SK-N-SH (cell line): ENCODE results near the gene EIF2B5. TPM values are rescaled to one million over a fixed set of nuclear protein-coding genes. Genes with fewer than 3 reads are reported as not detected.

ENCODE experiments used
- CTCF ChIA-PET: fragments of 300-600, 350-600 bp; formaldehyde crosslinking; extraction: SDS; loops from one replicate; lab custom pipeline; 2021; lab: Yijun Ruan, JAX
- POLR2A ChIA-PET: fragments of 350-600 bp; sonication (Branson Sonifier 250); formaldehyde crosslinking; extraction: SDS; loops from one replicate; lab custom pipeline; 2020; ENCODE audit warnings: antibody characterized with exemption, inconsistent platforms; lab: Yijun Ruan, JAX
- DNase-seq: peaks from one replicate; pipeline ENCODE4 v3.0.0; 2012
- H2AFZ ChIP-seq: fragments of 200-600 bp; sonication (generic); 2 replicates; pipeline ENCODE4 v1.8.1; 2016; ENCODE audit warnings: antibody characterized with exemption, mild to moderate bottlenecking, low read depth
- H3F3A ChIP-seq: fragments of 200-600 bp; sonication (generic); replicated peaks from 2 replicates; pipeline ENCODE3; 2016; ENCODE audit warnings: antibody characterized with exemption, mild to moderate bottlenecking; ENCODE audit not compliant: insufficient read depth
- H3K27ac ChIP-seq, 2 experiments: fragments of 200-500 bp in 1 of 2; fragments of 200-600 bp in 1 of 2; sonication (Bioruptor generic) in 1 of 2; sonication (generic), shearing (Covaris generic) in 1 of 2; 2 replicates each; pipeline versions ENCODE4 v1.5.1 to v1.6.1; 2014 to 2016; ENCODE audit warnings: low read depth in 2 of 2, inconsistent platforms in 1 of 2, low read length in 1 of 2, mild to moderate bottlenecking in 1 of 2, mixed read lengths in 1 of 2
- H3K27me3 ChIP-seq: fragments of 200-600 bp; sonication (generic), shearing (Covaris generic); 2 replicates; pipeline ENCODE4 v1.6.1; 2016; ENCODE audit warnings: mixed run types; ENCODE audit not compliant: insufficient read depth
- H3K36me3 ChIP-seq, 2 experiments: fragments of 200-500 bp in 1 of 2; fragments of 200-600 bp in 1 of 2; sonication (Bioruptor generic) in 1 of 2; sonication (generic) in 1 of 2; replicated peaks in 1 of 2; 2 replicates each; pipeline versions ENCODE3 to v1.5.1; 2014 to 2016; ENCODE audit warnings: low read length in 1 of 2, mild to moderate bottlenecking in 1 of 2; ENCODE audit not compliant: insufficient read depth in 2 of 2, control insufficient read depth in 1 of 2
- H3K4me1 ChIP-seq, 2 experiments: fragments of 200-500 bp in 1 of 2; fragments of 200-600 bp in 1 of 2; sonication (Bioruptor generic) in 1 of 2; sonication (generic), shearing (Covaris generic) in 1 of 2; 2 replicates each; pipeline versions ENCODE4 v1.5.1 to v1.6.1; 2014 to 2016; ENCODE audit warnings: low read depth in 1 of 2, low read length in 1 of 2, mixed run types in 1 of 2; ENCODE audit not compliant: insufficient read depth in 2 of 2, control insufficient read depth in 1 of 2
- H3K4me2 ChIP-seq: fragments of 200-600 bp; sonication (generic), shearing (Covaris generic); 2 replicates; pipeline ENCODE4 v1.6.1; 2017; ENCODE audit warnings: mixed run types
- H3K4me3 ChIP-seq, 2 experiments: fragments of 200-500 bp in 1 of 2; fragments of 200-600 bp in 1 of 2; sonication (Bioruptor generic) in 1 of 2; sonication (generic), shearing (Covaris generic) in 1 of 2; 2 replicates each; pipeline versions ENCODE4 v1.5.1 to v1.8.1; 2014 to 2016; ENCODE audit warnings: low read depth in 2 of 2, inconsistent platforms in 1 of 2, low read length in 1 of 2, mild to moderate bottlenecking in 1 of 2, mixed read lengths in 1 of 2, moderate library complexity in 1 of 2
- H3K79me2 ChIP-seq: fragments of 200-600 bp; sonication (generic); 2 replicates; pipeline ENCODE4 v1.8.1; 2017; ENCODE audit warnings: mild to moderate bottlenecking; ENCODE audit not compliant: insufficient read depth
- H3K9ac ChIP-seq: fragments of 200-600 bp; sonication (generic); 2 replicates; pipeline ENCODE4 v1.6.1; 2017; ENCODE audit warnings: mixed run types
- H3K9me2 ChIP-seq: fragments of 200-600 bp; sonication (generic); 2 replicates; pipeline ENCODE4 v1.6.1; 2017; ENCODE audit warnings: mixed run types
- H3K9me3 ChIP-seq: fragments of 200-600 bp; sonication (generic); 2 replicates; pipeline ENCODE4 v1.6.1; 2017; ENCODE audit warnings: mixed run types, mild to moderate bottlenecking, moderate library complexity
- H4K20me1 ChIP-seq: fragments of 200-600 bp; sonication (generic); 2 replicates; pipeline ENCODE4 v1.6.1; 2017; ENCODE audit warnings: mild to moderate bottlenecking, mixed run types; ENCODE audit not compliant: insufficient read depth
- EP300 ChIP-seq, 2 experiments: IDR thresholded peaks; 2 replicates each; pipeline versions ENCODE4 v1.4.0 to v1.6.1; 2012; ENCODE audit warnings: borderline replicate concordance in 1 of 2, low read depth in 1 of 2, low read length in 1 of 2
- EZH2phosphoT487 ChIP-seq: fragments of 200-600 bp; sonication (generic); IDR thresholded peaks from 2 replicates; pipeline ENCODE4 v1.6.1; 2017; ENCODE audit warnings: low read depth, mixed run types, mild to moderate bottlenecking, antibody characterized with exemption, moderate library complexity, borderline replicate concordance
- FOSL2 ChIP-seq: IDR thresholded peaks from 2 replicates; pipeline ENCODE4 v1.4.0; 2012; ENCODE audit warnings: low read depth, mild to moderate bottlenecking, moderate library complexity, borderline replicate concordance
- FOXJ3 ChIP-seq: sonication (generic); formaldehyde crosslinking; IDR thresholded peaks from 2 replicates; pipeline ENCODE4 v1.5.1; 2020; ENCODE audit warnings: mild to moderate bottlenecking, missing genetic modification reagents
- FOXM1 ChIP-seq: IDR thresholded peaks from 2 replicates; pipeline ENCODE4 v1.4.0; 2012; ENCODE audit warnings: low read depth, mild to moderate bottlenecking
- GATA2 ChIP-seq: sonication (generic); formaldehyde crosslinking; IDR thresholded peaks from 2 replicates; pipeline ENCODE4 v1.5.0; 2020; ENCODE audit warnings: mild to moderate bottlenecking, missing genetic modification reagents
- JUND ChIP-seq: IDR thresholded peaks from 2 replicates; pipeline ENCODE4 v1.4.0; 2012
- MAX ChIP-seq: IDR thresholded peaks from 2 replicates; pipeline ENCODE4 v1.4.0; 2012; ENCODE audit warnings: low read depth
- MEF2A ChIP-seq: IDR thresholded peaks from 2 replicates; pipeline ENCODE4 v1.4.0; 2012; ENCODE audit warnings: low read depth, borderline replicate concordance
- NFIC ChIP-seq: IDR thresholded peaks from 2 replicates; pipeline ENCODE4 v1.4.0; 2012; ENCODE audit warnings: borderline replicate concordance
- NRF1 ChIP-seq: IDR thresholded peaks from 2 replicates; pipeline ENCODE4 v1.6.1; 2012; ENCODE audit warnings: low read depth, mild to moderate bottlenecking, low read length
- POLR2AphosphoS5 ChIP-seq: IDR thresholded peaks from 2 replicates; pipeline ENCODE4 v1.6.1; 2012; ENCODE audit warnings: low read depth, low read length
- RAD21 ChIP-seq: IDR thresholded peaks from 2 replicates; pipeline ENCODE4 v1.6.1; 2012; ENCODE audit warnings: mild to moderate bottlenecking, low read length
- RCOR1 ChIP-seq: fragments of 150-350 bp; IDR thresholded peaks from 2 replicates; pipeline ENCODE4 v1.6.1; 2017; ENCODE audit warnings: antibody characterized with exemption, low read length
- RFX5 ChIP-seq: IDR thresholded peaks from 2 replicates; pipeline ENCODE4 v1.6.1; 2012; ENCODE audit warnings: mild to moderate bottlenecking, improper control_type of control experiment, low read length
- SMC3 ChIP-seq: IDR thresholded peaks from 2 replicates; pipeline ENCODE4 v1.6.1; 2012; ENCODE audit warnings: low read depth, low read length, improper control_type of control experiment
- TAF1 ChIP-seq: IDR thresholded peaks from 2 replicates; pipeline ENCODE4 v1.6.1; 2012; ENCODE audit warnings: low read depth, mild to moderate bottlenecking, low read length, moderate library complexity, borderline replicate concordance
- TCF12 ChIP-seq: IDR thresholded peaks from 2 replicates; pipeline ENCODE4 v1.4.0; 2012
- USF1 ChIP-seq: IDR thresholded peaks from 2 replicates; pipeline ENCODE4 v1.4.0; 2012; ENCODE audit warnings: low read depth, borderline replicate concordance
- WGBS: methylation state at CpG from one replicate; pipeline ENCODE4 v1.1.6; 2017; ENCODE audit warnings: low lambda C conversion rate; 5-methylcytosine and 5-hydroxymethylcytosine counted together
- polyA plus RNA-seq, 3 experiments: library from polyadenylated mRNA; depleted of rRNA; stranded (reverse); fragments of >200 nt; gene quantifications; 2 replicates each; pipeline ENCODE4 v1.2.3, GENCODE V29; 2012

The EIF2B5 gene
- polyA plus RNA-seq, 1 of the 3 experiments (the other 2 are of a cell fraction): 46.8 TPM

- Histone ChIP-seq H3K27ac (no peak overlapping the region), H3K79me2 (no peaks in the 10 kb centered on the region), H3K4me1 (peaks cover 0 to 2% of the 10 kb centered on the region in 2 experiments; a peak in 1 of 4 replicates), H2AFZ (no peak overlapping the region), H3F3A (peaks cover 8% of the 10 kb centered on the region), H3K36me3 (peaks cover 21 to 30% of the 10 kb centered on the region in 2 experiments), H3K4me2 (no peak overlapping the region), H4K20me1 (no peaks in the 10 kb centered on the region), H3K9me3 (no peaks in the 10 kb centered on the region), H3K9ac (no peak overlapping the region), H3K27me3 (no peaks in the 10 kb centered on the region), H3K9me2 (no peaks in the 10 kb centered on the region), H3K4me3 (no peak overlapping the region)
- POLR2A ChIA-PET: no interaction called here
- WGBS: 90% methylated on average over 3 of the region's 3 CpGs
- CTCF ChIA-PET: no interaction called here
- DNase-seq: no peak
- TF ChIP-seq POLR2AphosphoS5: no peak
- no peak for TF ChIP-seq GATA2 (CRISPR knock-in tag)
- no peak for TF ChIP-seq MEF2A
- no peak for TF ChIP-seq JUND
- no peak for TF ChIP-seq FOXM1
- TF ChIP-seq EZH2phosphoT487: no peak
- no peak for TF ChIP-seq MAX
- no peak for TF ChIP-seq RFX5
- TF ChIP-seq RAD21: no peak
Measured at GRCh38 chr3:184148076-184148475, 12.9 kb downstream of the EIF2B5 start.

- Histone ChIP-seq H3K27ac (no peak overlapping the region), H3K79me2 (peaks cover 6% of the 10 kb centered on the region; the same call in 1 of the 2 replicates), H3K36me3 (peaks cover 11 to 19% of the 10 kb centered on the region in 2 experiments), H3K4me1 (peaks cover 3 to 4% of the 10 kb centered on the region in 2 experiments; a peak in 1 of 4 replicates), H2AFZ (no peak overlapping the region), H3K9me2 (no peaks in the 10 kb centered on the region), H3K4me3 (no peak overlapping the region), H3F3A (peaks cover 14% of the 10 kb centered on the region), H3K9ac (no peak overlapping the region), H3K9me3 (no peaks in the 10 kb centered on the region), H4K20me1 (no peaks in the 10 kb centered on the region), H3K4me2 (no peak overlapping the region), H3K27me3 (no peaks in the 10 kb centered on the region)
- CTCF ChIA-PET: interaction anchor here (0.6 to 2.5 kb wide), 3 partner anchors 49 to 203 kb away, joined by 3 to 12 read pairs (median 4); partner anchors contain the start of gene EEF1AKMT4
- POLR2A ChIA-PET: interaction anchor here (0.6 kb wide), 1 partner anchor 65 kb away, joined by 3 read pairs; no protein-coding TSS in a partner anchor
- TF ChIP-seq POLR2AphosphoS5 (no peak), NRF1 (no peak), NFIC (no peak), FOXJ3 (CRISPR knock-in tag) (no peak), TCF12 (no peak), SMC3 (no peak), GATA2 (CRISPR knock-in tag) (no peak), MAX (no peak), USF1 (no peak), FOSL2 (no peak), EP300 (IDR thresholded peaks at IDR 0.05; ENCODE audit: borderline replicate concordance in 1 of 2, low read depth in 1 of 2, low read length in 1 of 2) (no peak), RCOR1 (no peak), JUND (no peak), MEF2A (no peak), RAD21 (no peak), FOXM1 (no peak), TAF1 (no peak)
- 96% methylated on average over 6 of the region's 6 CpGs for WGBS
- DNase-seq: no peak
Measured at GRCh38 chr3:184149123-184149522, 14.0 kb downstream of the EIF2B5 start.
